Gastroesophageal sphincter (tissue), 3 donors: ENCODE results near the gene CAMK1G.
A peak's percentile ranks its signal among the peaks of the same experiment; 100 is the strongest.

Source experiments
- CTCF ChIP-seq, 4 experiments: fragments of 200-600 bp in 2 of 4; fragments of 450-650 bp in 2 of 4; sonication (generic) in 1 of 4; IDR thresholded peaks; one replicate each; pipeline ENCODE4 v1.5.1; 2017 to 2019; ENCODE audit warnings: antibody characterized with exemption in 4 of 4, mild to moderate bottlenecking in 2 of 4, moderate library complexity in 2 of 4
- POLR2A ChIP-seq, 2 donors: fragments of 450-650 bp; IDR thresholded peaks; one replicate each; pipeline ENCODE4 v1.6.1; 2017; ENCODE audit warnings: antibody characterized with exemption in 2 of 2, mild to moderate bottlenecking in 2 of 2, moderate library complexity in 1 of 2

- TF ChIP-seq POLR2A (IDR thresholded peaks at IDR 0.05) (no peak), CTCF (IDR thresholded peaks at IDR 0.05) (peak in 3 of 4 experiments; percentile 82 to 97 (median 86))
These were observed 44.2 kb downstream of the CAMK1G start for GRCh38 chr1:209627732-209628196.
